IgD-negative memory B cell (primary cell): ENCODE measurements around the gene KLF3. TPM values are rescaled to one million over a fixed set of nuclear protein-coding genes. Genes with fewer than 3 reads are reported as not detected.

ENCODE experiments used
- H3K27ac Mint-ChIP-seq, 3 donors: one replicate each; pipeline ENCODE4 v1.8.0; 2020 to 2022; ENCODE audit warnings: mild to moderate bottlenecking in 3 of 3, mixed read lengths in 3 of 3, moderate library complexity in 1 of 3
- H3K27me3 Mint-ChIP-seq: one replicate; pipeline ENCODE4 v1.8.0; 2021; ENCODE audit warnings: mixed read lengths
- H3K36me3 Mint-ChIP-seq: one replicate; pipeline ENCODE4 v1.8.0; 2020; ENCODE audit warnings: mild to moderate bottlenecking, mixed read lengths
- H3K4me1 Mint-ChIP-seq, 3 donors: one replicate each; pipeline ENCODE4 v1.8.0; 2020 to 2022; ENCODE audit warnings: mixed read lengths in 3 of 3, mild to moderate bottlenecking in 1 of 3
- H3K4me3 Mint-ChIP-seq, 4 donors: one replicate each; pipeline ENCODE4 v1.8.0; 2020 to 2022; ENCODE audit warnings: mild to moderate bottlenecking in 4 of 4, mixed read lengths in 4 of 4, moderate library complexity in 3 of 4
- H3K9me3 Mint-ChIP-seq, 3 donors: one replicate each; pipeline ENCODE4 v1.8.0; 2020 to 2021; ENCODE audit warnings: mixed read lengths in 3 of 3, mild to moderate bottlenecking in 1 of 3
- polyA plus RNA-seq: library from polyadenylated mRNA; unstranded; fragments of 300-500 nt; fragmentation: Illumina TruSeq; gene quantifications from one replicate; pipeline ENCODE4 v1.2.3, GENCODE V29; 2021

KLF3 gene
- polyA plus RNA-seq, 1 donor from 2014 or later, result 25.1 TPM

DNA sequence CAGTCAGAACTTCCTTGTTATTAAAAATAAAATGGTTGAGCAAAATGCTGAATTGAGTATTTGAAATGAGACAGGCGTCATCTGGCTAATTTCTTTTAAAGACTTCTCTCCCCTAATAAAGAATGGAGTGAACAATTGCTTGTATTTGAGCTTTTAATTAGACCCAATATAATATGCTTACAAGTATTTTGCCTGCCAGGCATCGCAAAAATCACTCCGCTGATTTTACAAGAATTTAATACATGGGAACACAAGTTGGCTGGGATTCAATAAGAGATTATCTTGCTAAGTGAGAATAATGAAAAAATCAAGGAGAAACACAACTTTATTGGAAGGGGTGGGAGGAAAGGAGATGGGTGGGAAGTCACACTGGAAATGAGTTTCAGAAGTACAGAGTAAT lies 52.3 kb downstream of the KLF3 start:
- H3K27ac Mint-ChIP-seq, result no peak overlapping the region
- H3K27me3 Mint-ChIP-seq, result no peaks in the 10 kb centered on the region
- peaks cover 0 to 1% (median 0%) of the 10 kb centered on the region in 3 donors for H3K4me1 Mint-ChIP-seq
- H3K9me3 Mint-ChIP-seq, result peaks cover 2 to 9% (median 4%) of the 10 kb centered on the region in 3 donors
- H3K36me3 Mint-ChIP-seq, result peaks cover 6% of the 10 kb centered on the region
- H3K4me3 Mint-ChIP-seq, result no peak overlapping the region

DNA sequence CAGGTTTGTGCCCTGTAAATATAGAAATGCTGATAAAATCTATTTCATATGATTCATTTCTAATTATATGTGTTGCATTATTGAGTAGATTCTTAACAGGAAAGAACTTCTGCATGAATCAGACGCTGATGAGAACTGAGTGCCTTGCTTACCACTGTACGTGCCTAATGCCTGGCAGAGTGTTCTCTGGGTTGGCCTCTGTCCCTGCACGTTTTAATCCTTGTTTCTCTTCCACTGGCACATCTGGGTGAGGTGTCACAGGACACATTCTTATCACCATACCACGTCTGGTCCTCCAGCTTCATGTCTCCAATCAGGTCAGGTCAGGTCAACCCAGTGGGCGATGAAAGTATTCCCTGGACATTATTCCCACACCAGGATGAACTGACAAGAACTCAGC lies 53.6 kb downstream of the KLF3 start:
- no peak overlapping the region for H3K4me3 Mint-ChIP-seq
- H3K4me1 Mint-ChIP-seq, result no peaks in the 10 kb centered on the region

DNA sequence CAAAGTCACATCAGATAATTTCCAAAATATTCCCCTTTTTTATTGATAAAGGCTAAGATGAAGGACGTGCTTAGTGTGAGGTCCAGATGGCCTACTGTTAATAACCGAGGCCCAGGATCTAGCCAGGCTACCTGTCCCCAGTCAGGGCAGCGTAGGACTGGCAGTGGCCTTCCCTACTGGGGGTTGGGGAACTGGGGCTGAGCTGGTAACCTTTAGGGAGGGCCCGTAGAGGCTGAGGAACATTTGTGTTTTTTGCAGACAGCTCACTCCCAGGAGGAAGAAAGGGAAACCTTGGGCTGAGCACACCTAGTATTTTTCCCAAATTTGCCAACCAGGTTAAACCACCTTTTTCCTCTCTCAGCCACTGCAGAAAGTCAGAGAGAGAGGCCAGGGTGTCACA lies 59.1 kb downstream of the KLF3 start:
- Mint-ChIP-seq H3K9me3 (no peaks in the 10 kb centered on the region), H3K36me3 (no peaks in the 10 kb centered on the region), H3K4me3 (no peak overlapping the region), H3K4me1 (no peaks in the 10 kb centered on the region), H3K27ac (no peak overlapping the region), H3K27me3 (peaks cover 3% of the 10 kb centered on the region)

More for the DNA sequence above, 53.6 kb downstream of the KLF3 start:
- Mint-ChIP-seq H3K36me3 (peaks cover 2% of the 10 kb centered on the region), H3K27ac (peak overlapping the region in 1 of 3 donors; percentile 55), H3K9me3 (peaks cover 0 to 4% (median 2%) of the 10 kb centered on the region in 3 donors), H3K27me3 (peaks cover 3% of the 10 kb centered on the region)

- Mint-ChIP-seq H3K9me3 (no peaks in the 10 kb centered on the region), H3K27me3 (peaks cover 3% of the 10 kb centered on the region), H3K4me3 (no peak overlapping the region), H3K36me3 (no peaks in the 10 kb centered on the region), H3K4me1 (no peaks in the 10 kb centered on the region), H3K27ac (no peak overlapping the region)
Measured at GRCh38 chr4:38723726-38724474, 59.9 kb downstream of the KLF3 start.

DNA sequence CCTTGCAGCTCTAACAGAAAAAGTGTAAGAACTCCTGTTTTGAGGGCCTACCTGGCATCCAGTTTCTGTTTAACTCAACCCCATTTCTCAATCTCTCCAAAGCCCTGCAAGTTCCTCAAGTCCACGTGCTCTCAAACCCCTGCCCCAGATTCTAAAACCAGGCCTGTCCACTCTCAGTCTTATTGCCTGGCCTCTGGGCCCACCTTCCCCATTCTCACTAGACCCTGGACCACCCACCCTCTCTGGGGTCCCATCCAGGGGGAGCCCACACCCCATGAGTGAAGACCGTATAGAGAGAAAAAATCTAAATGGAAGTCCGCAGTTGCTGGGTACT lies 60.4 kb downstream of the KLF3 start:
- Mint-ChIP-seq H3K27me3 (peaks cover 3% of the 10 kb centered on the region), H3K4me1 (no peaks in the 10 kb centered on the region), H3K27ac (no peak overlapping the region), H3K9me3 (no peaks in the 10 kb centered on the region), H3K4me3 (no peak overlapping the region), H3K36me3 (no peaks in the 10 kb centered on the region)

DNA sequence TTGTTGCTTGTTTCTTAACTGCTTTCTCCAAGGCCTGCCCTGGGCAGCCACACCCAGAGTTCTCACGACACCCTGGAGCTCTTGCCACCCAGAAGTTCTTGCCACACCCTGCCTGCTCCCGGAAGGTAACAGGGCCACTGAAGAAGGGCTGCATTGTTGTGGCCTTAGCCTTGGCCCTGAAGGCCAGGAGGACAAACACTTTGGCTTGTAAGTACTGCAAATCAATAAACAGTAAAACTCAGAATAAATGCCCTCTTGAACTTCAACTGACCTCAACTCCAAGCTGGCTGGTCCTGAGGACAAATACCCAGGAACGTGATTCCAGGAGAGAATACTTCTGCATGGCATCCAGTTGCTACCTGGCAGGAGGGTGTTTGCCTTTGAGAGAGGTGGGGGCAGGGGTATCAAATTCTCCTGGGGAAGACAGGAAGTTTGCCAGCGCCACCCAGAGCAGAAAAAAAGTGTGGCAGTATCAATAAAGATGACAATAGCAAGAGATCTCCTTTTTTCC lies 64.7 kb downstream of the KLF3 start:
- H3K4me3 Mint-ChIP-seq, result no peak overlapping the region
- H3K27ac Mint-ChIP-seq, result no peak overlapping the region
- no peaks in the 10 kb centered on the region for H3K9me3 Mint-ChIP-seq
- peaks cover 5 to 9% (median 8%) of the 10 kb centered on the region in 3 donors for H3K4me1 Mint-ChIP-seq
- no peaks in the 10 kb centered on the region for H3K27me3 Mint-ChIP-seq
- H3K36me3 Mint-ChIP-seq, result peaks cover 2% of the 10 kb centered on the region

- Mint-ChIP-seq H3K27ac (no peak overlapping the region), H3K27me3 (no peaks in the 10 kb centered on the region), H3K36me3 (peaks cover 3% of the 10 kb centered on the region), H3K4me3 (no peak overlapping the region), H3K9me3 (no peaks in the 10 kb centered on the region), H3K4me1 (peaks cover 5 to 9% (median 8%) of the 10 kb centered on the region in 3 donors)
Measured at GRCh38 chr4:38730493-38730829, 66.5 kb downstream of the KLF3 start.

DNA sequence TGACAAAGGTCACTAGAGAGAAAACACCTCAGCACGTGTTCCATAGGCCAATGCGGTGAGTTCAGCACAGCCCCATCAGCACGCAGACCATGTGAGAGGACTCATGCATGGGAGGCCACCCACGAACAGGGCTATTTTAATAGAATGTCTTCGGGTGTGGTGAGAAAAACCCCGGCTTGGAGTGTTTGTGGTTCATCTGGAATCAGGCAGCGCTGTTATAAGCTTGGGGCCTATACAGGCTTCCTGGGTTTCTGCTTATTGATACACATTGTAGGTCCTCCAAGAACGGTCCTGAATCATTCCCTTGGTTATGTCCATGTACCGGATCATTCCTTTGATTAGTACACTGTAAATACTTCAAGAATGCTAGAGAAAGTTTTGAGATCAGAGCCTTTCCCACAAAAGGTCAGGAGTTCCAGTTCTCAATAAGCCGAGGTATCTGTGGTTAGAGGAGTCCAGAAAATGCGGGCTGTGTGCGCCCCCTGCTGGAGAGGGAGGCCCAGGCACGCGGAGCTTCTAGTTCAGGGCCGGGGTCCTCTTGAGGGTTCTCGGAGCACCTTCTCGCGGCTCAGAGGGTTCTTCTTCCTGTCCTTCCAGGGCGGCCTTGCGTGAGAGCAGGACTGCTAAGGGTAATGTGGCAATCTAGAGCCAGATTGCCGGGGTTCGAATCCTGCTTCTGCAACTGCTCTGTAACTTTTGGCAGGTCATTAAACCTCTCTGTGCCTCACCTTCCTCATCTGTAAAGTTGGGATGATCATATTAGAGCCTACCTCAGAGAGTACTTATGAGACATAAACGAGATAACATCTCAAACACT lies 67.0 kb downstream of the KLF3 start:
- Mint-ChIP-seq H3K36me3 (peaks cover 5% of the 10 kb centered on the region), H3K27me3 (no peaks in the 10 kb centered on the region), H3K9me3 (no peaks in the 10 kb centered on the region), H3K27ac (no peak overlapping the region), H3K4me1 (peaks cover 5 to 9% (median 8%) of the 10 kb centered on the region in 3 donors), H3K4me3 (peak overlapping the region in 3 of 4 donors; percentile 28 to 82 (median 38))

- H3K4me3 Mint-ChIP-seq, result no peak overlapping the region
- H3K27ac Mint-ChIP-seq, result no peak overlapping the region
- H3K36me3 Mint-ChIP-seq, result peaks cover 6% of the 10 kb centered on the region
- no peaks in the 10 kb centered on the region for H3K27me3 Mint-ChIP-seq
- no peaks in the 10 kb centered on the region for H3K9me3 Mint-ChIP-seq
- peaks cover 5 to 9% (median 8%) of the 10 kb centered on the region in 3 donors for H3K4me1 Mint-ChIP-seq
Measured at GRCh38 chr4:38733663-38734062, 69.7 kb downstream of the KLF3 start.

DNA sequence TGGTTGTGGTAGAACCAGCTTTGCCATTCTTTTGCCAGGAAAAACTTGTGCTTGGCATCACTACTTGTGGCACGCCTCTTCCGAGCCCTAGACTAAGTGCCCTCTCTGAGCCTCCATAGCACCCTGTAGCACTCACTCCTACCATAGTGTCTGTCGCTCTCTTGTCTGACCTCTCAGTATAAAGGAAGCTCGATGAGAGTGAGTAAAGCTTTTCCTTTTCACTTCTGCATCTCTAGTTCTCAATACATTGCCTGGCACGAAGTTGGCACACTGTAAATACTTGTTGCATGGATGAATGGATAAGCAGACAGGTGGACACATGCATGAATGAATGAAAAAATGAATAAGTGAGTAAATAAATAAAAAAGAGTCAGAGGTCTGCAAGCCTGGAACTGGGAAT lies 70.4 kb downstream of the KLF3 start:
- Mint-ChIP-seq H3K9me3 (no peaks in the 10 kb centered on the region), H3K4me1 (peaks cover 5 to 9% (median 8%) of the 10 kb centered on the region in 3 donors), H3K4me3 (no peak overlapping the region), H3K27me3 (no peaks in the 10 kb centered on the region), H3K36me3 (peaks cover 6% of the 10 kb centered on the region), H3K27ac (no peak overlapping the region)

- Mint-ChIP-seq H3K27me3 (no peaks in the 10 kb centered on the region), H3K9me3 (no peaks in the 10 kb centered on the region), H3K4me3 (no peak overlapping the region), H3K27ac (no peak overlapping the region), H3K4me1 (peaks cover 5 to 9% (median 8%) of the 10 kb centered on the region in 3 donors), H3K36me3 (peaks cover 6% of the 10 kb centered on the region)
Measured at GRCh38 chr4:38734911-38735310, 70.9 kb downstream of the KLF3 start.

- Mint-ChIP-seq H3K27ac (no peak overlapping the region), H3K4me3 (no peak overlapping the region), H3K9me3 (no peaks in the 10 kb centered on the region), H3K4me1 (peaks cover 3 to 4% (median 4%) of the 10 kb centered on the region in 3 donors), H3K27me3 (no peaks in the 10 kb centered on the region), H3K36me3 (peaks cover 5% of the 10 kb centered on the region)
Measured at GRCh38 chr4:38735870-38736269, 71.9 kb downstream of the KLF3 start.

DNA sequence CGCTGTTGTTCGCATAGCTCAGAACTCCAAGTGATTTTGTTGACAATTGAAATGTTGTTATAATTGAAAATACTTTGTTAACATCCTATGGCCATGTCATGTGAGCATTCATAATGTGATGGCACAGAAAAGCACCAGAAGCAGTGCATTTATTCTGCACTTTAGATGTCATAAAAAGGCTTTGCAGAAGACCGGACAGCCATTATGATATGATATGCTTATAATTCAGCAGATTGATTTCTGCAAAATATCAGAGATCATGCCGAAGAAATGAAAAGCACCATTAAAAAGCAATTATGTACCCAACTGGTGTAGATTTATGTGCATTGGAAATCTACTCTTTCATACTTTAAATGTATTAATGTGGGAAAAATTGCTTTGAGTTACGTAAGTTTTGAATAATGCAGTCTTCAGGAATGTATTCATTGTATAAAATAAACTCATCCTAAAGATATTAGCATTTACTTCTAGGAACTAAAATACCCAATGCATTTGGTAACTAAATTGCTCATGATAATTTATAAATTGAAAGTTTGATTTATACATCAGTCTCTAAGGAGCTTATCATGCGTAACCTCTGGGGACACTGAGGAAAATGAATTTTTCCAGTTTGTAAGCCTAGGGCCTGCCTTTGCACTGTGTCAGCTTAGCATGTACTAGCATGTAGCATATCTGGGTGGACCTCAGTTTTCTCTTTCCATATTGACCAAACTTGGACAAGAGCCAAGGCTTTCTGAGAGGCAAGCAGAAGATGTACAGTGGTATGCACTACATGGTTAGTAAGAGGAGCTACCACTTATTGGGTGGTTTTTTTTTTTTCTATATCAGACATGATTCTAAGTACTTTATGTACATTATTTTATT lies 75.2 kb downstream of the KLF3 start:
- Mint-ChIP-seq H3K27ac (no peak overlapping the region), H3K4me3 (no peak overlapping the region), H3K36me3 (peaks cover 3% of the 10 kb centered on the region), H3K27me3 (no peaks in the 10 kb centered on the region), H3K4me1 (peaks cover 6 to 7% (median 6%) of the 10 kb centered on the region in 3 donors), H3K9me3 (no peaks in the 10 kb centered on the region)

GRCh38 chr4:38740303-38740702 lies 76.3 kb downstream of the KLF3 start:
- peaks cover 7% of the 10 kb centered on the region in 3 donors for H3K4me1 Mint-ChIP-seq
- H3K9me3 Mint-ChIP-seq, result no peaks in the 10 kb centered on the region
- H3K27me3 Mint-ChIP-seq, result no peaks in the 10 kb centered on the region
- no peak overlapping the region for H3K4me3 Mint-ChIP-seq
- peaks cover 3% of the 10 kb centered on the region for H3K36me3 Mint-ChIP-seq
- no peak overlapping the region for H3K27ac Mint-ChIP-seq

GRCh38 chr4:38743866-38744265 lies 79.9 kb downstream of the KLF3 start:
- Mint-ChIP-seq H3K4me3 (peak overlapping the region in 2 of 4 donors; percentile 10), H3K27me3 (no peaks in the 10 kb centered on the region), H3K36me3 (peaks cover 7% of the 10 kb centered on the region), H3K4me1 (peaks cover 7% of the 10 kb centered on the region in 3 donors), H3K9me3 (peaks cover 7 to 12% (median 12%) of the 10 kb centered on the region in 3 donors), H3K27ac (no peak overlapping the region)
